HepG2 (cell line): ENCODE results near the gene PDE9A. TPM values are rescaled to one million over a fixed set of nuclear protein-coding genes. Genes with fewer than 3 reads are reported as not detected.

Source experiments
- ARNT2 ChIP-seq: sonication (generic); formaldehyde crosslinking; IDR thresholded peaks from 2 replicates; pipeline ENCODE4 v1.8.0; 2022; ENCODE audit warnings: mild to moderate bottlenecking, low read depth, missing genetic modification reagents, moderate library complexity
- GLI4 ChIP-seq: sonication (generic); formaldehyde crosslinking; IDR thresholded peaks from 2 replicates; pipeline ENCODE4 v1.5.1; 2020; ENCODE audit warnings: missing genetic modification reagents, mild to moderate bottlenecking, moderate library complexity, borderline replicate concordance
- MATR3 ChIP-seq: sonication (generic); formaldehyde crosslinking; IDR thresholded peaks from 2 replicates; pipeline ENCODE4 v1.4.0; 2020; ENCODE audit warnings: missing genetic modification reagents
- NFKB2 ChIP-seq: sonication (generic); formaldehyde crosslinking; IDR thresholded peaks from 2 replicates; pipeline ENCODE4 v1.4.0; 2020; ENCODE audit warnings: missing genetic modification reagents, borderline replicate concordance
- NFKBIZ ChIP-seq: IDR thresholded peaks from 2 replicates; pipeline ENCODE4 v1.6.1; 2018; ENCODE audit warnings: missing genetic modification reagents, missing compliant biosample characterization
- PAF1 ChIP-seq: IDR thresholded peaks from 2 replicates; pipeline ENCODE4 v1.6.1; 2016; ENCODE audit warnings: missing genetic modification reagents, missing compliant biosample characterization
- PHF8 ChIP-seq: sonication (generic); formaldehyde crosslinking; IDR thresholded peaks from 2 replicates; pipeline ENCODE4 v1.5.0; 2020; ENCODE audit warnings: missing genetic modification reagents
- POLR2A ChIP-seq, 2 experiments: IDR thresholded peaks; 2 replicates each; pipeline ENCODE4 v1.6.1; 2011; ENCODE audit warnings: low read depth in 2 of 2, low read length in 2 of 2, mild to moderate bottlenecking in 1 of 2, moderate library complexity in 1 of 2; ENCODE audit not compliant: insufficient read depth in 1 of 2
- SRSF1 ChIP-seq: fragments of 200-400 bp; formaldehyde crosslinking; optimal IDR thresholded peaks from 2 replicates; pipeline ENCODE3; 2017; ENCODE audit warnings: mild to moderate bottlenecking, low read depth, low read length, moderate library complexity
- TEAD2 ChIP-seq: sonication (generic); formaldehyde crosslinking; IDR thresholded peaks from 2 replicates; pipeline ENCODE4 v1.9.0; 2021; ENCODE audit warnings: missing genetic modification reagents
- TEAD3 ChIP-seq: optimal IDR thresholded peaks from 2 replicates; pipeline ENCODE3; 2016; ENCODE audit warnings: borderline replicate concordance
- THAP11 ChIP-seq: IDR thresholded peaks from 2 replicates; pipeline ENCODE4 v1.6.1; 2016; ENCODE audit warnings: missing biosample characterization, missing genetic modification reagents
- ZNF121 ChIP-seq: sonication (generic); formaldehyde crosslinking; IDR thresholded peaks from 2 replicates; pipeline ENCODE4 v1.5.0; 2020; ENCODE audit warnings: mild to moderate bottlenecking, missing genetic modification reagents
- ZNF205 ChIP-seq: IDR thresholded peaks from 2 replicates; pipeline ENCODE4 v1.6.1; 2018; ENCODE audit warnings: missing biosample characterization, missing genetic modification reagents
- ZNF256 ChIP-seq: sonication (generic); formaldehyde crosslinking; conservative IDR thresholded peaks from 2 replicates; pipeline ENCODE4 v1.4.0; 2020; ENCODE audit warnings: missing genetic modification reagents
- ZNF292 ChIP-seq: sonication (generic); formaldehyde crosslinking; IDR thresholded peaks from 2 replicates; pipeline ENCODE4 v1.8.1; 2022; ENCODE audit warnings: mild to moderate bottlenecking, low read depth, missing genetic modification reagents, borderline replicate concordance
- ZNF432 ChIP-seq: sonication (generic); formaldehyde crosslinking; IDR thresholded peaks from 2 replicates; pipeline ENCODE4 v1.5.0; 2020; ENCODE audit warnings: missing genetic modification reagents, mild to moderate bottlenecking, borderline replicate concordance
- ZNF496 ChIP-seq: sonication (generic); formaldehyde crosslinking; IDR thresholded peaks from 2 replicates; pipeline ENCODE4 v1.8.1; 2023; ENCODE audit warnings: mild to moderate bottlenecking, moderate library complexity, missing genetic modification reagents; ENCODE audit not compliant: insufficient replicate concordance
- ZNF569 ChIP-seq: sonication (generic); formaldehyde crosslinking; IDR thresholded peaks from 2 replicates; pipeline ENCODE4 v1.5.0; 2020; ENCODE audit warnings: mild to moderate bottlenecking, missing genetic modification reagents, moderate library complexity, borderline replicate concordance
- ZNF660 ChIP-seq: sonication (generic); formaldehyde crosslinking; IDR thresholded peaks from 2 replicates; pipeline ENCODE4 v1.5.1; 2020; ENCODE audit warnings: mild to moderate bottlenecking, low read depth, missing genetic modification reagents, borderline replicate concordance
- ZSCAN22 ChIP-seq: sonication (generic); formaldehyde crosslinking; IDR thresholded peaks from 2 replicates; pipeline ENCODE4 v1.4.0; 2020; ENCODE audit warnings: mild to moderate bottlenecking, missing genetic modification reagents
- polyA plus RNA-seq, 8 experiments: library from polyadenylated mRNA; depleted of rRNA in 3 of 8; stranded (reverse) in 7 of 8; unstranded in 1 of 8; fragments of >200 nt; fragmentation: Illumina TruSeq in 4 of 8; extraction: Trizol in 4 of 8; gene quantifications; 2 replicates each; pipeline versions ENCODE4 v1.2.1 to v1.2.3, GENCODE V29; 2011 to 2016; ENCODE audit warnings: low read depth in 4 of 8, missing spikeins in 1 of 8, mixed read lengths in 1 of 8; ENCODE audit not compliant: insufficient read depth in 1 of 8
- total RNA-seq, 5 experiments: library from RNA; depleted of rRNA; stranded (reverse); fragments of >200 nt; fragmentation: Illumina TruSeq; extraction: Trizol; gene quantifications; 2 replicates each; pipeline ENCODE4 v1.2.3, GENCODE V29; 2016; ENCODE audit warnings: low read depth in 1 of 5
- TF ChIP-seq, protein P1 (sequence below): sonication (generic); formaldehyde crosslinking; IDR thresholded peaks from 2 replicates; pipeline ENCODE4 v1.4.0; 2020; ENCODE audit warnings: missing genetic modification reagents, borderline replicate concordance
- TF ChIP-seq, protein P2 (sequence below): sonication (generic); formaldehyde crosslinking; IDR thresholded peaks from 2 replicates; pipeline ENCODE4 v1.4.0; 2020; ENCODE audit warnings: missing genetic modification reagents

Gene PDE9A
- total and polyA plus RNA-seq, 2 of the 13 experiments (the other 11 are each of a cell fraction or from before 2014, with no cell fraction given) = 4.6 to 19.7 TPM

DNA sequence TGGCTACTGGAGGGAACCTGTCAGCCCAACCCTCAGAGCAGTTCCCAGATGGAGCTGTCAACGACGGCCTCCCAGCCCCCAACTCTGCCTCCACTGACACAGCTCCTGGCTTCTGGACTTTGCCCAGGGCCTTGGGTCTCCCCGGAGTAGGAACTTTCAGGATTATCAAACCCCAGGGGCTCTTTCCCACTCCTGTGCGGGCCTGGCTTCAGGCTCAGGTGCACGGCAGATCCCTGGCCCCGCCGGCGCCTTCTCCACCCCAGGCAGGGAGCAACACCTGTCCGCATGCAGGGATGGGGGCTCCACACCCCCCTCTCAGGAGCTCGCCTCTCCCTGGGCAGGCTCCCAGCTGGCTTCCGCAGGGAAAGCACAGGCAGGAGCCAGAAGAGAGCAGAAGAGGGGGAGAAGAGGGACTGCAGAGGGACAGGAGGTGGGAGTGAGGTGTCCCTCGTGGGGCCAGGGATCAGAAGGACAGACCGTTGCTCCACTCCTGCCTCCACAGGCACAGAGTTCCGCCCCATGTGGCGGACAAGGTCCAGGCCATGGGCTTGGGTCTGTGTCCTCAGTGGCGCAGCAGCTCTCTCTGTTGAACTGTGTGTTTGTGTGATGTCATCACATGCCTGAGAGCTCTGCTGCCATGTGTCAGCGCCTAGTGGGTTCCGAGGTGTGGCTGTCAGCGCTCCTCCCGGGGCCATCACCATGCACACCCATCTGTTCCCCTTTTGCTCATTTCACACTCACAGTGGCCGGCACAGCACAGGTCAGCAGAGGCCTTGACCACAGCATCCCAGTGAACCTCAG lies 107.7 kb downstream of the PDE9A start (continued):
- TF ChIP-seq ZNF432 (no peak), POLR2A (IDR thresholded peaks at IDR 0.05; ENCODE audit: insufficient read depth in 1 of 2, low read depth in 2 of 2, low read length in 2 of 2) (no peak; a peak in 1 of 4 replicates), ZNF496 (CRISPR knock-in tag) (no peak), ZSCAN22 (no peak), PHF8 (CRISPR knock-in tag) (peak; percentile 40; the same call in 1 of the 2 replicates), ZNF121 (CRISPR knock-in tag) (no peak), THAP11 (CRISPR knock-in tag) (0 out of 2 replicates have a peak, but pooled peaks have one; percentile 10), PAF1 (CRISPR knock-in tag) (no peak), GLI4 (CRISPR knock-in tag) (no peak), NFKB2 (CRISPR knock-in tag) (no peak), ZNF292 (peak; percentile 73; the same call in 1 of the 2 replicates), TEAD3 (CRISPR knock-in tag) (peak; percentile 16), ZNF256 (CRISPR knock-in tag) (no peak), ZNF660 (CRISPR knock-in tag) (no peak), ZNF205 (CRISPR knock-in tag) (0 out of 2 replicates have a peak, but pooled peaks have one; percentile 21), NFKBIZ (CRISPR knock-in tag) (no peak), SRSF1 (no peak), MATR3 (CRISPR knock-in tag) (no peak), ARNT2 (CRISPR knock-in tag) (no peak), ZNF569 (no peak), TEAD2 (CRISPR knock-in tag) (no peak)
- TF ChIP-seq, protein P1, sequence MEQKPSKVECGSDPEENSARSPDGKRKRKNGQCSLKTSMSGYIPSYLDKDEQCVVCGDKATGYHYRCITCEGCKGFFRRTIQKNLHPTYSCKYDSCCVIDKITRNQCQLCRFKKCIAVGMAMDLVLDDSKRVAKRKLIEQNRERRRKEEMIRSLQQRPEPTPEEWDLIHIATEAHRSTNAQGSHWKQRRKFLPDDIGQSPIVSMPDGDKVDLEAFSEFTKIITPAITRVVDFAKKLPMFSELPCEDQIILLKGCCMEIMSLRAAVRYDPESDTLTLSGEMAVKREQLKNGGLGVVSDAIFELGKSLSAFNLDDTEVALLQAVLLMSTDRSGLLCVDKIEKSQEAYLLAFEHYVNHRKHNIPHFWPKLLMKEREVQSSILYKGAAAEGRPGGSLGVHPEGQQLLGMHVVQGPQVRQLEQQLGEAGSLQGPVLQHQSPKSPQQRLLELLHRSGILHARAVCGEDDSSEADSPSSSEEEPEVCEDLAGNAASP (CRISPR knock-in tag) = peak; percentile 7; the same call in 1 of the 2 replicates
- TF ChIP-seq, protein P2, sequence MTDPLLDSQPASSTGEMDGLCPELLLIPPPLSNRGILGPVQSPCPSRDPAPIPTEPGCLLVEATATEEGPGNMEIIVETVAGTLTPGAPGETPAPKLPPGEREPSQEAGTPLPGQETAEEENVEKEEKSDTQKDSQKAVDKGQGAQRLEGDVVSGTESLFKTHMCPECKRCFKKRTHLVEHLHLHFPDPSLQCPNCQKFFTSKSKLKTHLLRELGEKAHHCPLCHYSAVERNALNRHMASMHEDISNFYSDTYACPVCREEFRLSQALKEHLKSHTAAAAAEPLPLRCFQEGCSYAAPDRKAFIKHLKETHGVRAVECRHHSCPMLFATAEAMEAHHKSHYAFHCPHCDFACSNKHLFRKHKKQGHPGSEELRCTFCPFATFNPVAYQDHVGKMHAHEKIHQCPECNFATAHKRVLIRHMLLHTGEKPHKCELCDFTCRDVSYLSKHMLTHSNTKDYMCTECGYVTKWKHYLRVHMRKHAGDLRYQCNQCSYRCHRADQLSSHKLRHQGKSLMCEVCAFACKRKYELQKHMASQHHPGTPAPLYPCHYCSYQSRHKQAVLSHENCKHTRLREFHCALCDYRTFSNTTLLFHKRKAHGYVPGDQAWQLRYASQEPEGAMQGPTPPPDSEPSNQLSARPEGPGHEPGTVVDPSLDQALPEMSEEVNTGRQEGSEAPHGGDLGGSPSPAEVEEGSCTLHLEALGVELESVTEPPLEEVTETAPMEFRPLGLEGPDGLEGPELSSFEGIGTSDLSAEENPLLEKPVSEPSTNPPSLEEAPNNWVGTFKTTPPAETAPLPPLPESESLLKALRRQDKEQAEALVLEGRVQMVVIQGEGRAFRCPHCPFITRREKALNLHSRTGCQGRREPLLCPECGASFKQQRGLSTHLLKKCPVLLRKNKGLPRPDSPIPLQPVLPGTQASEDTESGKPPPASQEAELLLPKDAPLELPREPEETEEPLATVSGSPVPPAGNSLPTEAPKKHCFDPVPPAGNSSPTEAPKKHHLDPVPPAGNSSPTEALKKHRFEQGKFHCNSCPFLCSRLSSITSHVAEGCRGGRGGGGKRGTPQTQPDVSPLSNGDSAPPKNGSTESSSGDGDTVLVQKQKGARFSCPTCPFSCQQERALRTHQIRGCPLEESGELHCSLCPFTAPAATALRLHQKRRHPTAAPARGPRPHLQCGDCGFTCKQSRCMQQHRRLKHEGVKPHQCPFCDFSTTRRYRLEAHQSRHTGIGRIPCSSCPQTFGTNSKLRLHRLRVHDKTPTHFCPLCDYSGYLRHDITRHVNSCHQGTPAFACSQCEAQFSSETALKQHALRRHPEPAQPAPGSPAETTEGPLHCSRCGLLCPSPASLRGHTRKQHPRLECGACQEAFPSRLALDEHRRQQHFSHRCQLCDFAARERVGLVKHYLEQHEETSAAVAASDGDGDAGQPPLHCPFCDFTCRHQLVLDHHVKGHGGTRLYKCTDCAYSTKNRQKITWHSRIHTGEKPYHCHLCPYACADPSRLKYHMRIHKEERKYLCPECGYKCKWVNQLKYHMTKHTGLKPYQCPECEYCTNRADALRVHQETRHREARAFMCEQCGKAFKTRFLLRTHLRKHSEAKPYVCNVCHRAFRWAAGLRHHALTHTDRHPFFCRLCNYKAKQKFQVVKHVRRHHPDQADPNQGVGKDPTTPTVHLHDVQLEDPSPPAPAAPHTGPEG = peak; percentile 53; the same call in 1 of the 2 replicates
